Mesodermal cell (in vitro differentiated cells): Measurements from ENCODE around the gene HNF4A.

ENCODE experiments used
- H3K27ac ChIP-seq: 2 replicates; pipeline ENCODE4 v1.7.0; 2013; ENCODE audit warnings: mild to moderate bottlenecking, low read depth, low read length, moderate library complexity; ENCODE audit not compliant: severe bottlenecking
- H3K36me3 ChIP-seq: 2 replicates; pipeline ENCODE4 v1.7.1; 2013; ENCODE audit warnings: mild to moderate bottlenecking, low read length, moderate library complexity; ENCODE audit not compliant: control insufficient read depth, insufficient read depth
- H3K4me1 ChIP-seq: one replicate; pipeline ENCODE4 v1.7.1; 2013; ENCODE audit warnings: mild to moderate bottlenecking, low read length; ENCODE audit not compliant: insufficient read depth, control insufficient read depth, poor library complexity, severe bottlenecking
- H3K4me3 ChIP-seq: 2 replicates; pipeline ENCODE4 v1.7.0; 2013; ENCODE audit warnings: low read length, control low read depth, mild to moderate bottlenecking; ENCODE audit not compliant: insufficient read depth, poor library complexity, severe bottlenecking; ENCODE audit errors: extremely low read depth
- H3K9me3 ChIP-seq: 2 replicates; pipeline ENCODE4 v1.7.1; 2013; ENCODE audit warnings: mild to moderate bottlenecking, low read length, moderate library complexity; ENCODE audit not compliant: control insufficient read depth
- WGBS, 2 experiments: methylation state at CpG; one replicate each; pipeline ENCODE4 v1.1.5; 2013; ENCODE audit warnings: missing lambda C conversion rate in 2 of 2; ENCODE audit not compliant: insufficient coverage in 2 of 2; 5-methylcytosine and 5-hydroxymethylcytosine counted together

The HNF4A gene

DNA sequence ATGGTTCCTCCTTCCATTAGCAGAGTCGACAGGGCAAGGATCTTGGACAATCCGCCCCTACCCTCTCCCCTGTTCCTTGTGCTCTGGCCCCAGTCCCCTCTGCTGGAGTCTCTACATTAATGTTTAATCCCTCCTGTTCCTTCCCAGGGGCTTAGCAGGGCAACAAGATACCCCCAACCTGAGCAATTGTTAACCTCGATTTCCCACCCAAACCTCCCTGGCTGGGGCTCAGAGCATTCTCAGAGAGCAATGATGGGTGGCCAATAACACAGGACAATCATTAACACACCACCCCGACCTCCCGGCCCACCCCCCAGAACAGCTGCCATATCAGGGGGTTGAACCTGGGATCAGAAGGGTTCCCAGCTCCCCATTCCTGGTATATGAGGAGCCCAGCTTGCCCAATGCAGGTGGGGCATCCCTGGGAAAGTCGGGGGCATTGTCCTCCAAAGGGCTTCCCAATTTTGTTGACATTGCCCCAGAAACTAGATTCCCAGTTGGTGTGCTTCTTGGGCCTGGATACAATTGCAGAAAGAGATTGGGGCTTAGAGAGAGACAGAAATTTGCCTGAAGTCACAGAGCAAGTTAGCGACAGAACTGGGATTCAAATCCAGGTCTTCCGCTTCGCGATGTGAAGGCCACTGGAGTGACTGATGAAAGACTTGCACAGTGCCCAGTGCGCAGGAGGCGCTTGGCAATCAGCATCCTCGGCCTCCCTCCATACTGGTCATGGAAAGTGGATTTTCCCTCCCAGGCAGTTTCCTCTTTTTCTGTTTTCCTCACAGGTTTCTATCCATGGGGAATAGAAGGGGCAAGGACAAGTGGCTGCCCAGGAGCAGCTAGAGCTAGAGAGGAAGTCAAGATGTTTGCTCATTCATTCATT is 60.6 kb downstream of the HNF4A start:
- WGBS, 2 experiments: 86 to 89% methylated on average over 7 to 13 of the region's 13 CpGs
- H3K36me3 ChIP-seq: no peaks in the 10 kb centered on the region
- H3K9me3 ChIP-seq: no peaks in the 10 kb centered on the region
- H3K4me3 ChIP-seq: no peak overlapping the region
- no peak overlapping the region for H3K27ac ChIP-seq
- no peaks in the 10 kb centered on the region for H3K4me1 ChIP-seq

DNA sequence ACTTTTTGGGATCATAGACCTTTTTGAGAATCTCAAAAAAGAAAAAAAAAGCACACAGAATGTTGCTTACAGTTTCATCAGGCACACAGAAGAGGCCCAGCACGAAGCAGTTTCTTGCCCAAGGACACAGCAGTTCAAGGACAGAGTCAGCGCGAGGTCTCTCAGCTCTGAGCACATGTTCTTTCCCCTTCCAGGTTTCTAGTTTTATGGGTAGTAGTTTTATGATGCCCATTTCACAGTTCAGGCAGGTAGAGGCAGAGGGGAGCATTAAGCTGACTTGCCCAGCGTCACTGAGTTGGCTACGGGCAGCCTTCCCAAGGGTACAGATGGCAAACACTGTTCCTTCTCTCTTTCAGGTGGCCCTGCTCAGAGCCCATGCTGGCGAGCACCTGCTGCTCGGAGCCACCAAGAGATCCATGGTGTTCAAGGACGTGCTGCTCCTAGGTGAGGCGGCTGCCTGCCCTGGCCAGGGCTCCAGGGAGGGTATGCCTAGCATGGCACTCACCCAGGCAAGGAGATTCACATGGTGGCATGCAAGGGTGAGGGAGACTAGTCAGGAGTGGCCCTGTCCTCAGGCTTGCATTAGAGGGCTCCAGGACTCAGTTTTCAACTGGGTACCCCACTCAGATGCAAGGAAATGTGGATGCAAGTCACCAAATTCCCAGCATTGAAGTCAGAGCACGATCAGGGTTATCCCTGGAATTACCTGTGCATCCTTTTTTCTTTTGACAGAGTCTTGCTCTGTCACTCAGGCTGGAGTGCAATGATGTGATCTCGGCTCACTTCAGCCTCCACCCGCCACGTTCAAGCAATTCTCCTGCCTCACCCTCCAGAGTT is 62.8 kb downstream of the HNF4A start:
- H3K27ac ChIP-seq: no peak overlapping the region
- no peaks in the 10 kb centered on the region for H3K9me3 ChIP-seq
- no peaks in the 10 kb centered on the region for H3K36me3 ChIP-seq
- H3K4me3 ChIP-seq: no peak overlapping the region
- H3K4me1 ChIP-seq: no peaks in the 10 kb centered on the region
- WGBS, 2 experiments: 88 to 91% methylated on average over 10 to 11 of the region's 13 CpGs

DNA sequence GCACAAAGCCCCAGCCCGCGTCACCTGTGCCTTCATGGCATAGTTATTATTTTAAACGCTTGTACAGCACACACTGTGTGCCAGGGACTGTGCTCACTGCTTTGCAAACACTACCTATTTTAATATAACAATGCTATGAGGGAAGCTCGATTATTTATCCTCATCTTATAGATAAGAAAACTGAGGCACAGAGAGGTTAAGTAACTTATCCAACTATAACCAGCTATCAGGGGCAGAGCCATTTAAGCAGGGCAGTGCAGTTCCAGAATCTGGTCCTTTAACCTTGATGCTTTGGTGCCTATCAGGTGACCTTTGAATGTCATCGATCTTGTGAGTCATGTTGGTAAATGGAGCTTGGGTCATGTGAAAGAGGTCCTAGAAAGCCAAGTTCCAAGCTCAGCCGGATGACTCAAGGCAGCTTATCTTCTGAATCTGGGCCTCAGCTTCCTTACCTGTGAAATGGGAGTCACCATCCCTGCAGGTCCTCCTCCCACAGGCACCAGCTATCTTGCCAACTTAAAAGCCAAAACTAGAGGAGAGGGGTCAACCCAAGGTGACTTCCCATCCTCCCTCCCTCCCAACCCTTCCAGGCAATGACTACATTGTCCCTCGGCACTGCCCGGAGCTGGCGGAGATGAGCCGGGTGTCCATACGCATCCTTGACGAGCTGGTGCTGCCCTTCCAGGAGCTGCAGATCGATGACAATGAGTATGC is 63.8 kb downstream of the HNF4A start:
- 85 to 89% methylated on average over 9 of the region's 13 CpGs for WGBS, 2 experiments
- H3K27ac ChIP-seq: no peak overlapping the region

DNA sequence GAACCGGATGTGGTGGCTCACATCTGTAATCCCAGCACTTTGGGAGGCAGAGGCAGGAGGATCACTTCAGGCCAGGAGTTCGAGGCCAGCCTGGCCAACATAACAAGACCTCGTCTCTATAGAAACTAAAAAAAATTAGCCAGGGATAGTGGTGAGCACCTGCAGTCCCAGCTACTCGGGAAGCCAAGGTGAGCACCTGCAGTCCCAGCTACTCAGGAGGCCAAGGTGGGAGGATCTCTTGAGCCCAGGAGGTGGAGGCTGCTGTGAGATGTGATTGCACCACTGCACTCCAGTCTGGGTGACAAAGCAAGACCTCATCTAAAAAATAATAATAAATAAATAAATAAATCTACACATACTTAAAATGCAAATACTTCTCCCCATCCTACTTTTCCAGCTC is 65.0 kb downstream of the HNF4A start:
- no peak overlapping the region for H3K4me3 ChIP-seq
- H3K36me3 ChIP-seq: no peaks in the 10 kb centered on the region
- WGBS, 2 experiments: 88% methylated on average over 4 of the region's 4 CpGs

More for the DNA sequence above, 63.8 kb downstream of the HNF4A start:
- no peaks in the 10 kb centered on the region for H3K4me1 ChIP-seq
- no peak overlapping the region for H3K4me3 ChIP-seq
- no peaks in the 10 kb centered on the region for H3K36me3 ChIP-seq
- no peaks in the 10 kb centered on the region for H3K9me3 ChIP-seq

DNA sequence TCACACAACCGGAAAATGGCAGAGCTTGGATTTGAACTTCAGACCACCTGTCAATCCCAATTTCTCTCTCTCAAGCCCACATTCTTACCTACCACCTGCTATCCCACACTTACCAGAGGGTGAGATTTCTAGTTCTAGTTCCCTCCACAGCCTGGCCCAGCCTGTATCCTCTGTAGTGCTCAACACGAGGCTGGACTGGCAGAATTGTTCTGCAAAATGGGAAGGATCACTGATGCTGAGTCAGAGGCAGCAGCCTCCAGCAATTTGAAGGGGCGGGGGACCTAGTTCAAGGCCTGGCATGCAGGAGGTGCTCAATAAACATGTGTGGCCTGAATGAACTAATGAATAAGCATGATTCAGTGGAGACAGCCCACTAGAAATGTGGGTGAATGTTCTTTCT is 66.6 kb downstream of the HNF4A start:
- H3K27ac ChIP-seq: no peak overlapping the region
- no peaks in the 10 kb centered on the region for H3K36me3 ChIP-seq
- H3K4me1 ChIP-seq: no peaks in the 10 kb centered on the region
- H3K9me3 ChIP-seq: no peaks in the 10 kb centered on the region
- H3K4me3 ChIP-seq: no peak overlapping the region
- WGBS, 2 experiments: 71 to 78% methylated on average over 3 of the region's 3 CpGs

More for the DNA sequence above, 65.0 kb downstream of the HNF4A start:
- no peaks in the 10 kb centered on the region for H3K9me3 ChIP-seq
- no peak overlapping the region for H3K27ac ChIP-seq
- no peaks in the 10 kb centered on the region for H3K4me1 ChIP-seq

DNA sequence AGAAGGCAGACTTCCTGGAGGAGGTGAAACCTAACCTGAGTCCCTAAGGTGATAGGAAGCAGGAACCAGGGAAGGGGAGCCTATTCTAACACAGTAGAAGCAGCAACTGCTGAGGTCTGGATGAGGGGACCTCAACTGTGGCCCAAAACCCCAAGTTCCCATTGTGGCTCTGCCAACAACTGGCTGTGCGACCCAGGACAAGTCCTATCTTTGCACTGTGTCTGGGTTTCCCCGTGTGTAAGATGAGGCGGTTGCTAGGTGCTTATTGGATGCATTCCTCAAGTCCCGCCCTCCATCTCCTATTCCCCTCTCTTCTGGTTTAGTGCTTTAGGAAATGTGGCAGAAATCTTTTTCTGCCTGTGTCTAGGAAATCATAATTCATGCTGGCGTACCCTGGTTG is 68.0 kb downstream of the HNF4A start:
- H3K36me3 ChIP-seq: no peaks in the 10 kb centered on the region
- no peak overlapping the region for H3K27ac ChIP-seq
- no peaks in the 10 kb centered on the region for H3K4me1 ChIP-seq
- no peaks in the 10 kb centered on the region for H3K9me3 ChIP-seq
- H3K4me3 ChIP-seq: no peak overlapping the region
- 73 to 87% methylated on average over 2 to 4 of the region's 5 CpGs for WGBS, 2 experiments

DNA sequence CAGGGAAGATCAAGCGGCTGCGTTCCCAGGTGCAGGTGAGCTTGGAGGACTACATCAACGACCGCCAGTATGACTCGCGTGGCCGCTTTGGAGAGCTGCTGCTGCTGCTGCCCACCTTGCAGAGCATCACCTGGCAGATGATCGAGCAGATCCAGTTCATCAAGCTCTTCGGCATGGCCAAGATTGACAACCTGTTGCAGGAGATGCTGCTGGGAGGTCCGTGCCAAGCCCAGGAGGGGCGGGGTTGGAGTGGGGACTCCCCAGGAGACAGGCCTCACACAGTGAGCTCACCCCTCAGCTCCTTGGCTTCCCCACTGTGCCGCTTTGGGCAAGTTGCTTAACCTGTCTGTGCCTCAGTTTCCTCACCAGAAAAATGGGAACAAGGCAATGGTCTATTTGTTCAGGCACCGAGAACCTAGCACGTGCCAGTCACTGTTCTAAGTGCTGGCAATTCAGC is 68.6 kb downstream of the HNF4A start:
- WGBS, 2 experiments: 86 to 89% methylated on average over 12 to 14 of the region's 14 CpGs
- H3K4me1 ChIP-seq: no peaks in the 10 kb centered on the region
- no peak overlapping the region for H3K27ac ChIP-seq
- H3K4me3 ChIP-seq: no peak overlapping the region
- no peaks in the 10 kb centered on the region for H3K36me3 ChIP-seq
- H3K9me3 ChIP-seq: no peaks in the 10 kb centered on the region

DNA sequence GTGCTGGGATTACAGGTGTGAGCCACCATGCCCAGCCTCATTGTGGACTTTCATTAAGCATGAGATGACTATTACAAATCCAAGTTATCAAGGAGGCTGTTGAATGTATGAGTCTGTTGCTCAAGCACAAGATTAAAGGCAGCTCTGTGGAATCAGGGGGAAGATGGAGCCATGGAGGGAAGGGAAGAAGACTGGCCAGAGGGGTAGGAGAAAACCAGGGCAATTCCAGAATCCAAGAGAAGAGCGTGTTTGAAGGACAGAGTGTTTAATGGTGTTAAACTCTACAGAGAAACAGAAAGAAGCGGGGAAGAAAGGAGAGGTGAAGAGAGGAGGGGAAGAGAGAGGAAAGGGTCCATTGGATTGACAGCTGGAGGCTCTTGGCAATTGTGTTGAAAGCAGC is 70.4 kb downstream of the HNF4A start:
- Histone ChIP-seq H3K4me3 (no peak overlapping the region), H3K9me3 (no peaks in the 10 kb centered on the region), H3K4me1 (no peaks in the 10 kb centered on the region), H3K27ac (no peak overlapping the region), H3K36me3 (no peaks in the 10 kb centered on the region)
- WGBS, 2 experiments: 91 to 92% methylated on average over 2 of the region's 2 CpGs

DNA sequence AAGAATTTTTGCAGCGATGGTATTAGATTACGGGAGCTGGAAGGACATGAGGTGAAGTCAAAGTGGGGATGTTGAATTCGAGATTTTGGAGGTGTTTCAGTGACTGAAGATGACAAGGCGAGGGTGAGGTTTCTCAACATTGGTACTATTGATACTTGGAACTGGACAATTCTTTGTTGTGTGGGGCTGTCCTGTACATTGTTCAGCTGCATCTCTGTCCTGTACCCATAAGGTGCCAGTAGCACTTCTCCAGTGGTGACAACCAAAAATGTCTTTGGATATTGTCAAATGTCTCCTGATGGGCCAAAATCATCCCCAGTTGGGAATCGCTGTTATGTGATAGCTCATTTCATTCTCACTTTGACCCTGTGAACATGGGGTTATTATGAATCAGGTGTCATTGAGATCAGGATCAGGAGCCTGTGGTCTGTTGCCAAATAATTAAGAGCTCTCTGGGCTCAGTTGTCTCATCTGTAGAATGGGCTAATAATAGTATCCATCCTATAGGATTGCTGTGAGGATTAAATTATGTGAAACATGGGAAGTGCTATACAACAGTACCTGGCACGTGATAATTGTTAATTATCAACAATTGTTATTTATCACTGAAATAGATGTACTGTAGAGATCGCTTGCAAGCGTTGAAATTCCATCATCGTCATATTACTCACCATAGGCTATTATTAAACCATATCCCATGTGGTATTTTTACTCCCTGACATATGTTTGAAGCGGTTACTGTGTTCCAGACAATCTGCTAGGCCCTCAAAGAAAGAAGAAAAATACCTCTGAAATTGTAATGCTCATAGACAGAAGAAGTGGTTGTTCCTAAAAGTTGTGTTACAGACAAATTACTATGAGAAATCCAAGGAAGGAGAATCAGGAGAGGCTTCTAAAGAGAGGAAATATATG is 71.6 kb downstream of the HNF4A start:
- H3K36me3 ChIP-seq: no peaks in the 10 kb centered on the region

DNA sequence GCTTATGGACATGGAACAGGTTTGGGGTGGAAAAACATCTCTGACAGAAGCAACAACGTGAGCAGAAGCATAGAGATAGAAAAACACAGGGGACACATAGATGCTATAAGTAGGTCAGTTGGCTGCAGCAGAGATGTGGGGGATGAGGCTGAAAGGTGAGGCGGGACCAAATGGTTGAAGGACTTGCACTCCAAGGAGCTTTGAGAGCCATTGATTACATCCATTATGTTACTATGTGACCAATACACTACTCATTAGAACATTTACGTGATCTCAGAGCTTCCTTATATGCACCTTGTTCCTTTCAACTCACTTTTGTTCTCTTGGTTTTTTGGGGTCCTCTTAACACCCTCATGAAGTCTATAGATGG is 72.3 kb downstream of the HNF4A start:
- Histone ChIP-seq H3K27ac (no peak overlapping the region), H3K9me3 (no peaks in the 10 kb centered on the region), H3K4me1 (peaks cover 3% of the 10 kb centered on the region), H3K4me3 (no peak overlapping the region), H3K36me3 (no peaks in the 10 kb centered on the region)
- 84 to 86% methylated on average over 2 to 3 of the region's 3 CpGs for WGBS, 2 experiments

More for the DNA sequence above, 71.6 kb downstream of the HNF4A start:
- Histone ChIP-seq H3K4me1 (peaks cover 3% of the 10 kb centered on the region), H3K9me3 (no peaks in the 10 kb centered on the region), H3K4me3 (no peak overlapping the region), H3K27ac (no peak overlapping the region)
- WGBS, 2 experiments: 85 to 92% methylated on average over 5 to 6 of the region's 10 CpGs
